Measurements from ENCODE around the gene DCC.
A peak's percentile ranks its signal among the peaks of the same experiment; 100 is the strongest.
"Not testable (repeated sequence)": the region's sequence is repeated elsewhere in the genome, so short reads cannot be mapped to it uniquely, and the experiment has no call there.

The DCC gene

GRCh38 chr18:53442415-53442783 lies 1102.4 kb downstream of the DCC start:
- no peak for DNase-seq

DNA sequence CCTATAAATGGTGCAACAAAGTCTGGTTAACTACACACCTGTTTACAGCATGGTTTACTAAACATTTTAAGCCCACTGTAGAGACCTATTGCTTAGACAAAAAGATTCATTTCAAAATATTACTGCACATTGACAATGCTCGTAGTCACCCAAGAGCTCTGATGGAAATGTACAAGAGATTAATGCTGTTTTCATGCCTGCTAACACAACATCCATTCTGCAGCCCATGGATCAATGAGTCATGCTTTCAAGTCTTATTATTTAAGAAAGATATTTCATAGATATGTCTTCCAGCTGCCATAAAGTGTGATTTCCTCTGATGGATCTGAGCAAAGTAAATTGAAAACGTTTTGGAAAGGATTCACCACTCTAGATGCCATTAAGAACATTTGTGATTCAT lies 1103.3 kb downstream of the DCC start:
- peak; percentile 2 for DNase-seq

DNA sequence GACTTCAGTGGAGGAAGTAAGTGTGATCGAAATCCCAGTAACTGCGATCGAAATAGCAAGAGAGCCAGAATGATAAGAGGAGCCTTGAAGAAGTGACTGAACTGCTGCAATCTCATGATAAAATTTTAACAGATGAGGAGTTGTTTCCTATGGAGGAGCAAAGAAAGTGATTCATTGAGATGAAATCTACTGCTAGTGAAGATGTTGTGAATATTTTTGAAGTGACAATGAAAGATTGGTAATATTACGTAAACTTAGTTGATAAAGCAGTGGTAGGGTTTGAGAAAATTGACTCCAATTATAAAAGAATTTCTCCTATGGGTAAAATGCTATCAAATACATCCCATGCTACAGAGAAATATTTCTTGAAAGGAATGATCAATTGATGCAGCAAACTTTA lies 1103.8 kb downstream of the DCC start:
- DNase-seq: peak; percentile 23

DNA sequence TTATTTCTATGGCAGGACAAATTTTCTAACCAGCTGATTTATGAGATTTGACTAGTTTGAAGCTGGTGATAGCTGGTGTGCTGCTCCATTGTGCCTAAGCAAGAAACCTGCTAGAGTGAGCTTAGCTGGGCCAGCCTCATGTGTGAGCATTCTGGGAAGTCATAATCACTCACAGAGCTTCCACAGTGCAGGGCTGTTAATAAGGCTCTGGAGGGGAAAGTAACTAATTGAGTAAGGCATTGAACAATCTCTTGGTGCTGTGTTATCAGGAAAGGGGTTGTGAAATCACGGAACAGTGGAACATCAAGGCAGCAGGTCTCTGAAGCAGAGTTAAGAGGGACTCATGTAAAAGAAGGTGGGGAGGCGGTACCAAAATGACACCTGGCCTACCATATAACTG lies 1111.9 kb downstream of the DCC start:
- no peak for DNase-seq

GRCh38 chr18:53457068-53457467 lies 1117.1 kb downstream of the DCC start:
- peak; percentile 70 for DNase-seq

DNA sequence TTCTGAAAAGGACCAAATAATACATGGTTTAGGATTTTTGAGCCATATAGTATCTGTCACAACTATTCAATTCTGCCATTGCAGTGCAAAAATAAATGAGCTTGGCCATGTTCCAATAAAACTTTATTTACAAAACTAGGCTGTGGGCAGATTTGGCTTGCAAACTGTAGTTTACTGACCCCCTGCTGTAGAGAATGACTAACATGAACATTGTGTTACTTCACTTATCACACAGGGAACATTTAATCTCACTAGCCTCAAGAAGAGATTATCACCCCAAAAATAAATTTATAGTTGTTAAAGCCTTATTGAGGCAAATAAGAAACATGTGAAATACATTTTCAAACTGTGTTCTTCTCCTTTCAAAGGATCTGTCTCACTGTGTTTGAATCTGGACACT lies 1118.3 kb downstream of the DCC start:
- peak; percentile 4 for DNase-seq

GRCh38 chr18:53458944-53459580 lies 1119.1 kb downstream of the DCC start:
- DNase-seq: peak; percentile 63

GRCh38 chr18:53467756-53468155 lies 1127.8 kb downstream of the DCC start:
- no peak for DNase-seq

- not testable (repeated sequence) for DNase-seq
Observed at GRCh38 chr18:53468173-53468572, 1128.2 kb downstream of the DCC start.

DNA sequence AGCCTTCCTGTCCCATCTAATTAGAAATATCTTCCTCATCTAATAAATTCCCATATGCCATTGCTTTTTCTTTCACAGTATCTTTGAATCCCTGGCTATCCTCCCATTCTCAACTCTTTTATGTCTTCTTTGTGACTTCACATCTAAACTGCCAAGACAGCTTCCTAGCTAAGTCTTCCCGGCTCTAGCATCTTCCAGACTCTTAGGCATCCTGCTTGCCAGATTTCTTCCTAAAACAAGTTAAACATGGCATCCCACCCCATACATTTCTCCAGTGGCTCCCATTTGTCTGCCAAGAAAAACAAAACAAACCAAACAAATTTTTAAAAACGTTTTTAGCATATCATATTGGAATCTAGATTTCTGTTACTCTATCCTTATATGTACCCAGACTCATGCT lies 1132.5 kb downstream of the DCC start:
- peak; percentile 4 for DNase-seq

DNA sequence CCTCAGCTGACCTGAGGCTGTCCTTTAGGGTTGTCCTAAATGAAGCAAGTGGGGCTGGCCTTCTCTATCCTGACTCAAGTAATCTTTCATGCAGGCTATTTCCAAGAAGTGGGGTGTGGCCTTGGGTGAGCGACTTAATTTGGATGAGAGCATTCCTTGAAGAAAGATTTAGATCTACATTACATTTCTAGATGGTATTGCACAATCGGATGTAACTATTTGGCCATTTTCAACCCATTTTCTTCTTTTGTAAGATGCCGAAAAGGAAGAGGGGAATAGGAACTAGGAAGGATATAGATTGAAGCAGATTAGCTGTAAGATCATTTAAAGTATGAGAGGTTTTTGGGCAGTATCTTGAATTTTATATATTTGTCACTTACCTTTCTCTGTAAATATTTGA lies 1138.2 kb downstream of the DCC start:
- DNase-seq: no peak

DNA sequence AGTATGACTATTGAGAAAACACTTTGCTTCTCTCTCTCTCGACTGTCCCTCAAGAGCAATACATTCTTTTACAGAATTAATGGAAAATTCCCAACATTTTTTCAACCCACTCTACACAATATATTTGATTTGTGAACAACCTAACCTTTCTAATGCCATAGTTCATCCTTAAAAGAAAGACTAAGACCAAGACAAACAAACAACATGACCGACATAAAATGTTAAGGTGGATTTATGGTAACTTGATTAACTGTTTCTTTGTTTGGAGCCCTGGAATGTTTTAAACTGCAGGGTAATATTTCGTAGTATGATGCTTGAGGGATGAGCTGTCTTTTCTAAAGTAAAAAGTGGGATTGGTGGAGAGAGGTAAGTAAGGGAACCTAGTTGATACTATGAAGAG lies 1146.3 kb downstream of the DCC start:
- DNase-seq: no peak

- DNase-seq: peak; percentile 29
Observed at GRCh38 chr18:53489266-53489665, 1149.3 kb downstream of the DCC start.

- no peak for DNase-seq
Observed at GRCh38 chr18:53490019-53490418, 1150.0 kb downstream of the DCC start.

DNA sequence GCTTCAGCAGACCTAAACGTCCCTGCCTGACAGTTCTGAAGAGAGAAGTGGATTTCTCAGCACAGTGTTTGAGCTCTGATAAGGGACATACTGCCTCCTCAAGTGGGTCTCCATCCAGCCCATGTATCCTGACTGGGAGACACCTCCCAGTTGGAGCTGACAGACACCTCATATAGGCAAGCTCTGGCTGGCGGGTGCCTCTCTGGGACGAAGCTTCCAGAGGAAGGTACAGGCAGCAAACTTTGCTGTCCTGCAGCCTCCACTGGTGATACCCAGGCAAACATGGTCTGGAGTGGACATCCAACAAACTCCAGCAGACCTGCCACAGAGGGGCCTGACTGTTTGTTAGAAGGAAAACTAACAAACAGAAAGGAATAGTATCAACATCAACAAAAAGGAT lies 1156.0 kb downstream of the DCC start:
- no peak for DNase-seq

DNA sequence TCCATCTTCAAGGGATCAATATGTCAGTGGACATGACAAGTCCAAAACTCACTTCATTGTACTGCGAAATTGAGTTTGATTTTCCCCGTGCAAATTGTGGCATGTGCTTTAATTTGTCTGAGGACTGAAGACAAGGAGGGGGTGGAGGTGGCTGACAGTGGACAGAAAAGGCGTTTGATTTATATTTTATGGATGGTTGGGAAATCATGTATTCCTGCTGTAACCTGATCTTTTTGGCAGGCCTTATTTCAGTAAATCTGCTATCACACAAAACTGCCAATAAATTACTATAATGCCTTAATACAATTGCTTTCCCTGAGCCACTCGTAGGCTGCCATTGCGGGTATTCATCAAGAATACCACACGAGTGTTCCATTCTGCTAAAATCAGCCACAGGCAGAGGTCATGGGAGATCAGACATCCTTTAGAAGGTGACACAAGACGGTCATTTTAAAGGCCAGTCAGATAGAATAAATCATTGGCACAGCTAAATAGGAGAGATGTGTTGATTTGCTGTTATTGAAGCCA lies 1164.0 kb downstream of the DCC start:
- DNase-seq: no peak

DNA sequence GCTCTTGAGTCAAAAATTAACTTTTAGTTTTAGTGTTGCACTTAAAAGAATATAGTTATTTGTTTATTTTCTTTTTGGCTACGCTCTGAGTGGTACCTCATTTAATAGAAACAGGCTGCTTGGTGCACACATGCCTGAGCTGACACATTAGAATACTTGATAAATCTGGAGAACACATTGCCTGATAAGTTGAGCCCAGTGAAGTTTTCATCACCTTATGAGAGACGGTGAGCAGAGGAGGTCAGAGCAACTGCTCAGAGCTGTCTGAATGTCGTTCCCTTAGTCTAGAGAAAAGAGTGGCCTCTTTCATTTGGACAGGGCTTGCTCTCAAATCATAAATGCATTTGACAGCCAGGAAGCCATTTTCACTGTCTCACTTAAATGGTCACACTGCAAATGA lies 1168.5 kb downstream of the DCC start:
- no peak for DNase-seq

GRCh38 chr18:53509886-53510285 lies 1169.9 kb downstream of the DCC start:
- DNase-seq: no peak

GRCh38 chr18:53511725-53512124 lies 1171.7 kb downstream of the DCC start:
- not testable (repeated sequence) for DNase-seq

- DNase-seq: no peak
Observed at GRCh38 chr18:53521068-53521467, 1181.1 kb downstream of the DCC start.

DNA sequence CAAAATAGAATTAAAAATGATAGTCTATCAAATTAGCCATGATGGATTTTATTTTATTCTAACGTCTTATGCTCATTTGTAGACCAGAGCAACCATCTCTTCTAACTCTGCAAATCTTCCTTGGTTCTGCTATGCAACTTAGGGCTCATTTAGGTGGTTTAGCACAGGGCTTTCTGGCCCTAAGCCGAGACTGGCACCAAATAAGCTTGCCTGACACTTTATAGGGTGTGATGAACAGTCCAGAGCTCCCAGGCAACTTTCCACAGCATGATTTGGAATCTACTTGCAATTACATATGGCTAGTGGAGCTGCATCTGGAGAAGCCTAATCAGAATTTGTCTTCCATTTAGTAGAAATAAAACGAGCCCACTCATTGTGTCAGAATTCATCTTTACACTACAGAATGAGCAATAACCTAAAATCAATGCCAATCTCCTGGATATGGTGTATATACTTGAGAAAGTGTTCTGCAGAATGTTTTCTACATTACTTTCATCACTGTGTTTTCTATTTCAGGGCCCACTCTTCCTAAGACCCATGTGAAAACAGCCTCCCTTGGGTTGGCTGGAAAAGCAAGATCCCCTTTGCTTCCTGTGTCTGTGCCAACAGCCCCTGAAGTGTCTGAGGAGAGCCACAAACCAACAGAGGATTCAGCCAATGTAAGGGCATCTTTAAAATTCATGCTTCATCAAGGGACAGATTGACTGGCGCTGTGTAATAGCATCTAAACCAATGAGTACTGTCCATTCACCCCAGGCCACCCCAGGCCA lies 1186.3 kb downstream of the DCC start:
- no peak for DNase-seq

DNA sequence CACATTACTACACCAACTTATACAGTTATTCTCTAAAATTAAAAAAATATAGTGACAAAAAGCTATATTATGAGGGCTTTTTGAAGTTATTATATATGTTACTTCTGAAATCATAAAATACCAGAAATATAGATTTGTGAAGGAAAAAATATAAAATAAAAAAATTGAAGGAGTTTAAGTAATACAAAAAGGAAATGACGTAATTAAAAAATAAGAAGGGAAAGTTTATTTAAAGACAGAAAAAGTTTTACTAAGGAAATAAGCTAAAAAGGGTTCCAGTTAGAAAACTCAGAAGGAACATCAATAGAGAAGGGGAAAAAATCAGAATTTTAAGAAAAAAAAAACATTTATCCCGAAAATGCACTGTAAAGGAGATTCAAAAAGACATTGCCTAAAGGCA lies 1187.4 kb downstream of the DCC start:
- no peak for DNase-seq

DNA sequence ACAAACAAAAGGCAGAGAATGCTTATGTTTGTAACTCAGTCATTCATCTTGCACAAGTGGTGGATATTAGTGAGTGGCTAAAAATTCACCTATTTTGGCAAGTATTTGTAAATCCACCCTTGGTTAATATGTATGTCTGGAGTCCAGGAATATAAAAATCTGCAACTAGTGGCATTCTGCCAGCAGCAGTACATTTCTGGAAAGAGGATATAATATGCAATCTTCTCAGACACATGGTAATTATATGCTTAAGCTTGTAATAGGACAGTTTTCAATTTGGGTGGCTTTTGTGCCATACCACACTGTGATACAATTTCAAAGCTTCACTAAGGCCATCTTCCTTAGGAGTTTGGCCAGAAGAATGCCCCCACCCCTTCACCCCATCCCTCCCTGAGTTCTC lies 1191.2 kb downstream of the DCC start:
- DNase-seq: no peak

DNA sequence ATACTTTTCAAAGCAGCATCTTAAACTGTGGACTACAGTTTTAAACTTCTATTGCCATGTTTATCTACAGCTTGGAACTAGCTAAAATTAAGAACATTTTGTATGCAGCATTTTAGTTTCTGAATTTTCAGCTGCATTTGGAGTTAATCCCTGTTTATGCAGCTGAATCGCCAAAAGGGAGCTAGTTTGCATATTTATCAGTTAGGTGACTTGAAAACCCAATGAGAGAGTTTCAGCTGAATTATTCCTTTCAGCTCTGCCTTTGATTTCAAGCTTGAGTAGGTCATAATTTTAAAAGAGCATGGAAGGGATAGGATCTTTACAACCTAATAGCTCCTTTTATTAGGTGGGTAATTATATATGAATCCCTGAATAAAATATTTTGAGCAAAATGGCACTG lies 1191.9 kb downstream of the DCC start:
- DNase-seq: no peak

All from fibroblast of skin of scalp (primary cell).